Endothelial cell (in vitro differentiated cells): ENCODE measurements around the gene GDF9. TPM values are rescaled to one million over a fixed set of nuclear protein-coding genes. Genes with fewer than 3 reads are reported as not detected.

ENCODE experiments used
- DNase-seq: peaks from one replicate; pipeline ENCODE4 v3.0.0; 2021; ENCODE audit warnings: low spot score
- H3K27ac Mint-ChIP-seq: one replicate; pipeline ENCODE4 v1.8.0; 2021; ENCODE audit warnings: mixed read lengths, inconsistent platforms; ENCODE audit not compliant: unreplicated experiment
- H3K27me3 Mint-ChIP-seq: one replicate; pipeline ENCODE4 v1.8.0; 2021; ENCODE audit warnings: mild to moderate bottlenecking, moderate library complexity, mixed read lengths, inconsistent platforms; ENCODE audit not compliant: unreplicated experiment
- H3K36me3 Mint-ChIP-seq: one replicate; pipeline ENCODE4 v1.8.0; 2021; ENCODE audit warnings: mild to moderate bottlenecking, low read depth, mixed read lengths, inconsistent platforms; ENCODE audit not compliant: unreplicated experiment
- H3K4me1 Mint-ChIP-seq: one replicate; pipeline ENCODE4 v1.8.0; 2021; ENCODE audit warnings: mild to moderate bottlenecking, mixed read lengths, inconsistent platforms; ENCODE audit not compliant: unreplicated experiment
- H3K4me3 Mint-ChIP-seq: one replicate; pipeline ENCODE4 v1.8.0; 2021; ENCODE audit warnings: mild to moderate bottlenecking, mixed read lengths, inconsistent platforms; ENCODE audit not compliant: unreplicated experiment
- H3K9me3 Mint-ChIP-seq: one replicate; pipeline ENCODE4 v1.8.0; 2021; ENCODE audit warnings: mixed read lengths, inconsistent platforms; ENCODE audit not compliant: unreplicated experiment
- CTCF ChIP-seq: fragments of 200-600 bp; sonication (generic); IDR thresholded peaks from one replicate; pipeline ENCODE4 v1.5.0; 2021; ENCODE audit warnings: antibody characterized with exemption; ENCODE audit not compliant: unreplicated experiment
- total RNA-seq: library from RNA; stranded (reverse); fragmentation: NEBNext Ultra II Directional; extraction: Animal tissue kit (Norgen Biotek cat#: 25700); gene quantifications from one replicate; pipeline ENCODE4 v1.2.1, GENCODE V29; 2021; ENCODE audit not compliant: unreplicated experiment

Gene GDF9
- total RNA-seq, 1 donor from 2014 or later = 0.33 TPM

DNA sequence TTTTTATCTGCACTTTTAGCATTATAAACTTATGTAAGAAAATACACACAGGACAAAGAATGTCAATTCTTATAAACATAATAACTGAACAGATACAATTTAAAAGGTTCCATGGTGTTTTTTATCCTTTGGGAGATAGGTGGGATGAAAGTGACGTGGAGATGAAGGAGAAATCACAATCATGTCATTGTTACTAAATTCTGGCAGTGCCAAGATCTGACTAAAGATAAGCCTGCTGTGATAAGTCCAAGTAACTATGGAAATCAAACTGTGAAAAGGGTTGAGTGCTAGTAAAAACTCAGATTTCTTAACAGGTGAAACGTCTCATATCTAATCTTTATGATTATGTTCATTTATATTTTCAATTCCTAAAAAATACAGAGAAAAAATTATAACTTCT is 18.3 kb upstream of the GDF9 start:
- no peak for TF ChIP-seq CTCF
- H3K36me3 Mint-ChIP-seq = peaks cover 36% of the 10 kb centered on the region
- H3K9me3 Mint-ChIP-seq = no peaks in the 10 kb centered on the region
- no peak overlapping the region for H3K4me3 Mint-ChIP-seq
- H3K27ac Mint-ChIP-seq = no peak overlapping the region
- DNase-seq = no peak
- H3K27me3 Mint-ChIP-seq = peaks cover 4% of the 10 kb centered on the region
- H3K4me1 Mint-ChIP-seq = no peaks in the 10 kb centered on the region

GRCh38 chr5:132883261-132883834 is 17.1 kb upstream of the GDF9 start:
- Mint-ChIP-seq H3K27ac (no peak overlapping the region), H3K4me3 (peak overlapping the region; percentile 31), H3K36me3 (peaks cover 40% of the 10 kb centered on the region), H3K27me3 (peaks cover 4% of the 10 kb centered on the region), H3K9me3 (no peaks in the 10 kb centered on the region), H3K4me1 (no peaks in the 10 kb centered on the region)
- DNase-seq = peak; percentile 50
- peak; percentile 52 for TF ChIP-seq CTCF

- H3K27me3 Mint-ChIP-seq = peaks cover 9% of the 10 kb centered on the region
- DNase-seq = no peak
- no peaks in the 10 kb centered on the region for H3K4me1 Mint-ChIP-seq
- H3K36me3 Mint-ChIP-seq = peaks cover 20% of the 10 kb centered on the region
- H3K27ac Mint-ChIP-seq = no peak overlapping the region
- no peaks in the 10 kb centered on the region for H3K9me3 Mint-ChIP-seq
- no peak for TF ChIP-seq CTCF
- H3K4me3 Mint-ChIP-seq = no peak overlapping the region
These were observed 11.7 kb upstream of the GDF9 start for GRCh38 chr5:132877938-132878337.

GRCh38 chr5:132877466-132877865 is 11.2 kb upstream of the GDF9 start:
- no peak for TF ChIP-seq CTCF
- Mint-ChIP-seq H3K27me3 (peaks cover 10% of the 10 kb centered on the region), H3K4me3 (no peak overlapping the region), H3K4me1 (no peaks in the 10 kb centered on the region), H3K27ac (no peak overlapping the region), H3K36me3 (peaks cover 22% of the 10 kb centered on the region), H3K9me3 (no peaks in the 10 kb centered on the region)
- no peak for DNase-seq

DNA sequence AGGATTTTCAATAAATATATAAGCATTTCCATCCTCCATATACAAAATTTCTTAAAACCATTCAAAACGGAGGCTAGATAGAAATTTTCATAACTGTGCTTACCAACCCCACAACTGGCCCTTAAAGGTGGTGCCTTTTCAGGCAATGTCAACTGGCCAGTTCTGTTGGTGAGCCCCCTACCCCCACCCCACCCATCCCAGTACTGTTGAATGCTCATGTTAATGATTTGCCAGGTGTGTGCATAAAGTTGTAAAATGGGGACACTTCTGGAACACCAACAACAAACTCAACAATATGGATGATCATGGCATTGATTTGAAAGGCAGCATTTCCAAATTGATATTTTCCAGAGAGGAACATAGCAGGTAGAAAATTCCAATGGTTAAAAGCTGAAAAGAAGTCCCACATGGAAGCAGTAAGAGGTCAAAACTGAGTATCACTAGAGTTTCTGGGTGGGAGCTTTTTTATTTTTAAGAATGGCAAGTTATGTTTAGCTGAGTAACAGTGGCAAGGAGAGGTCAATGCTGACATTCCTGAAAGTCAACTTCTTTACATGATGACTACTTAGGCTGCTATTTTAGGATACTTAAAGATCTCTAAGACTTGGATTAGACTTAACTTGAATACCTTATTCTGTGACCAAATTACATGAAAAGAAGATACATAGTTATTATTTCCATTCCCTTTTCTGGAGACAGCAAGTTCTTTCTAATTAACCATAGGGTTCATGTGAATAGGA is 9.9 kb upstream of the GDF9 start:
- no peaks in the 10 kb centered on the region for H3K4me1 Mint-ChIP-seq
- peaks cover 22% of the 10 kb centered on the region for H3K36me3 Mint-ChIP-seq
- no peak overlapping the region for H3K27ac Mint-ChIP-seq
- peaks cover 10% of the 10 kb centered on the region for H3K27me3 Mint-ChIP-seq
- H3K4me3 Mint-ChIP-seq = no peak overlapping the region
- no peak for DNase-seq
- TF ChIP-seq CTCF = no peak
- H3K9me3 Mint-ChIP-seq = no peaks in the 10 kb centered on the region
